GM19025 (cell line): Measurements from ENCODE around the gene ATXN1L.
"Not testable (repeated sequence)": the region's sequence is repeated elsewhere in the genome, so short reads cannot be mapped to it uniquely, and the experiment has no call there.

Experiments used
- ATAC-seq: cut with Tn5 transposase; IDR thresholded peaks from one replicate; pipeline ENCODE4 v1.9.1; 2021; ENCODE audit warnings: mild to moderate bottlenecking, low read depth, moderate library complexity; ENCODE audit not compliant: unreplicated experiment

Gene ATXN1L

GRCh38 chr16:71845639-71846430, at the start of gene ATXN1L:
ATXN1L (plus strand) TSS chr16:71845976; CDS start chr16:71849741, 3,765 bp downstream.
- peak; percentile 72 for ATAC-seq

GRCh38 chr16:71796501-71797097, 49.2 kb upstream of the ATXN1L start:
- no peak for ATAC-seq

- ATAC-seq: no peak
Measured at GRCh38 chr16:71803305-71803690, 42.5 kb upstream of the ATXN1L start.

- peak; percentile 25 for ATAC-seq
Measured at GRCh38 chr16:71807905-71808592, 37.7 kb upstream of the ATXN1L start.

- ATAC-seq: peak; percentile 76
Measured at GRCh38 chr16:71808593-71809459, 37.0 kb upstream of the ATXN1L start, which contains the start of gene AP1G1. AP1G1 (minus strand) TSS chr16:71808834; CDS start chr16:71789479, 19,355 bp downstream.

GRCh38 chr16:71810155-71810530, 35.6 kb upstream of the ATXN1L start:
- not testable (repeated sequence) for ATAC-seq

GRCh38 chr16:71811261-71811803, 34.4 kb upstream of the ATXN1L start:
- no peak for ATAC-seq

GRCh38 chr16:71817155-71817500, 28.6 kb upstream of the ATXN1L start:
- peak; percentile 5 for ATAC-seq

- no peak for ATAC-seq
Measured at GRCh38 chr16:71826533-71827017, 19.2 kb upstream of the ATXN1L start.

GRCh38 chr16:71830359-71830758, 15.4 kb upstream of the ATXN1L start:
- ATAC-seq: no peak

- ATAC-seq: not testable (repeated sequence)
Measured at GRCh38 chr16:71831698-71832097, 14.1 kb upstream of the ATXN1L start.

GRCh38 chr16:71832112-71832511, 13.7 kb upstream of the ATXN1L start:
- not testable (repeated sequence) for ATAC-seq

GRCh38 chr16:71834291-71834690, 11.5 kb upstream of the ATXN1L start:
- ATAC-seq: no peak

GRCh38 chr16:71837150-71837549, 8.6 kb upstream of the ATXN1L start:
- no peak for ATAC-seq

GRCh38 chr16:71840052-71840451, 5.7 kb upstream of the ATXN1L start:
- ATAC-seq: no peak

- no peak for ATAC-seq
Measured at GRCh38 chr16:71843572-71843971, 2.2 kb upstream of the ATXN1L start.

- no peak for ATAC-seq
Measured at GRCh38 chr16:71846431-71846830, 655 bp downstream of the ATXN1L start.

- no peak for ATAC-seq
Measured at GRCh38 chr16:71847096-71847495, 1.3 kb downstream of the ATXN1L start.

- ATAC-seq: no peak
Measured at GRCh38 chr16:71848622-71849021, 2.8 kb downstream of the ATXN1L start.

- no peak for ATAC-seq
Measured at GRCh38 chr16:71851746-71852145, 6.0 kb downstream of the ATXN1L start.
